Measurements from ENCODE around the gene RAD50.

DNA sequence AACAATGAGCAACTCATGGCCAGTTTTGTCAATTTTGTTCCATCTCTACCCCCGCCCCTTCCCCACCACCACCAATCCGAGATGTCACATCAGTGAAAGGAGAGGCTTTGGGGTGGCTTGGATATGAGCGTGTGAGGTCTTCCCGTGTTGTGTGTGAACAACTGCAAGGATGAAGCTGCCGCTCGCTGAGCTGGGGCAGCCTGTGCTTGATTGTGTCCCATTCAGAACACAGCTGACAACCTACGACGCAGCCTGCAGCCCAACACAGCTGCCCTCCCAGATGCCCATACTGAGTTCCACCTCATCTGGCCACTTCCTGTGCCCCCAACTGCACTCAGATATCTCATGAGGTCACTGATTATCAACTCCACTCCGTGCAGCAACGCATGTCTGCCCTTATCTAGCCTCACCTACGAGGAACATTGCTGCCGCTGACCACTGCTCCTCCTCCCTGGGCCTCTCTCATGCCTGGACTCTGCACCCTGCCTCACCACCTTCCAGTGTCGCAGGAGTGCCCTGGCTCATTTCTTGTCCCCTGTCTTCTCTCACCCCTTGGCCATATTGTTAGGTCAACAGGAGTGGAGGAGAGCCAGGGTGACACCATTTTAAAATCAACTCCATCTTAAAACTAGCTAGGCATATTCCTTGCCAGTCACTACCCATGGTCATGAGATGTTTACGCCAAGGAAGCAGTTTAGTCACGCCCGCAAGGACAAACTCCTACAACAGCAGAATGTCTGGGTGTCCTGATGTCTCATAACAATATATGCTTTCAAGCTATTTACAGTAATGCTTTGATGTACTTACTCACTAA is 109.7 kb downstream of the RAD50 start:
- no peak for TF ChIP-seq EZH2 (IDR thresholded peaks at IDR 0.05)
- TF ChIP-seq, protein P1, sequence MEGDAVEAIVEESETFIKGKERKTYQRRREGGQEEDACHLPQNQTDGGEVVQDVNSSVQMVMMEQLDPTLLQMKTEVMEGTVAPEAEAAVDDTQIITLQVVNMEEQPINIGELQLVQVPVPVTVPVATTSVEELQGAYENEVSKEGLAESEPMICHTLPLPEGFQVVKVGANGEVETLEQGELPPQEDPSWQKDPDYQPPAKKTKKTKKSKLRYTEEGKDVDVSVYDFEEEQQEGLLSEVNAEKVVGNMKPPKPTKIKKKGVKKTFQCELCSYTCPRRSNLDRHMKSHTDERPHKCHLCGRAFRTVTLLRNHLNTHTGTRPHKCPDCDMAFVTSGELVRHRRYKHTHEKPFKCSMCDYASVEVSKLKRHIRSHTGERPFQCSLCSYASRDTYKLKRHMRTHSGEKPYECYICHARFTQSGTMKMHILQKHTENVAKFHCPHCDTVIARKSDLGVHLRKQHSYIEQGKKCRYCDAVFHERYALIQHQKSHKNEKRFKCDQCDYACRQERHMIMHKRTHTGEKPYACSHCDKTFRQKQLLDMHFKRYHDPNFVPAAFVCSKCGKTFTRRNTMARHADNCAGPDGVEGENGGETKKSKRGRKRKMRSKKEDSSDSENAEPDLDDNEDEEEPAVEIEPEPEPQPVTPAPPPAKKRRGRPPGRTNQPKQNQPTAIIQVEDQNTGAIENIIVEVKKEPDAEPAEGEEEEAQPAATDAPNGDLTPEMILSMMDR (IDR thresholded peaks at IDR 0.05): no peak
